Panc1 (cell line): Measurements from ENCODE around the gene FRMD4A. TPM values are rescaled to one million over a fixed set of nuclear protein-coding genes. Genes with fewer than 3 reads are reported as not detected.

Source experiments
- ATAC-seq: fragments of 200-7000 bp; cut with Tn5 transposase; 2 replicates; pipeline ENCODE4 v1.9.1; 2020; ENCODE audit warnings: mild to moderate bottlenecking, moderate library complexity
- BruUV-seq: library from RNA; stranded (reverse); fragments of 400-500 nt; replicated peaks from 2 replicates; lab custom pipeline; 2021; lab: Mats Ljungman, UMichigan
- CTCF ChIA-PET: fragments of 300-600 bp; sonication (Branson Sonifier 250); formaldehyde crosslinking; loops from one replicate; lab custom pipeline; 2022; ENCODE audit warnings: antibody characterized with exemption; lab: Charles Lee
- POLR2A ChIA-PET: fragments of 300-600 bp; sonication (Branson Sonifier 250); formaldehyde crosslinking; loops from one replicate; lab custom pipeline; 2022; ENCODE audit warnings: antibody characterized with exemption; lab: Charles Lee
- DNase-seq: peaks from one replicate; pipeline ENCODE4 v3.0.0-alpha.2; 2010; ENCODE audit warnings: low read depth, low spot score
- H3K27ac ChIP-seq: 2 replicates; pipeline ENCODE4 v1.5.1; 2011; ENCODE audit warnings: mild to moderate bottlenecking, low read length, inconsistent platforms
- H3K27me3 ChIP-seq: fragments of 200-500 bp; sonication (Bioruptor generic); 2 replicates; pipeline ENCODE4 v1.6.0; 2014; ENCODE audit warnings: low read length, inconsistent platforms; ENCODE audit not compliant: control insufficient read depth, insufficient read depth
- H3K36me3 ChIP-seq: fragments of 200-500 bp; sonication (Bioruptor generic); 2 replicates; pipeline ENCODE4 v1.5.1; 2014; ENCODE audit warnings: inconsistent platforms, mild to moderate bottlenecking, low read length, moderate library complexity; ENCODE audit not compliant: control insufficient read depth, insufficient read depth
- H3K4me1 ChIP-seq: 2 replicates; pipeline ENCODE4 v1.5.1; 2011; ENCODE audit warnings: inconsistent platforms, mild to moderate bottlenecking, low read length, moderate library complexity; ENCODE audit not compliant: control insufficient read depth, insufficient read depth
- H3K4me3 ChIP-seq, 2 experiments: 2 replicates each; pipeline ENCODE4 v1.5.1; 2011 to 2012; ENCODE audit warnings: low read depth in 2 of 2, low read length in 2 of 2, mild to moderate bottlenecking in 2 of 2, inconsistent platforms in 1 of 2, moderate library complexity in 1 of 2
- H3K9me3 ChIP-seq: fragments of 200-500 bp; sonication (Bioruptor generic); 2 replicates; pipeline ENCODE4 v1.5.1; 2014; ENCODE audit warnings: low read depth, mild to moderate bottlenecking, inconsistent platforms, low read length, moderate library complexity; ENCODE audit not compliant: control insufficient read depth, insufficient read depth
- CTCF ChIP-seq: fragments of 450-650 bp; IDR thresholded peaks from 2 replicates; pipeline ENCODE4 v1.5.1; 2017; ENCODE audit warnings: mild to moderate bottlenecking
- POLR2AphosphoS5 ChIP-seq: IDR thresholded peaks from 2 replicates; pipeline ENCODE4 v1.6.1; 2012; ENCODE audit warnings: mild to moderate bottlenecking, low read depth, low read length, moderate library complexity
- REST ChIP-seq, 2 experiments: IDR thresholded peaks; 2 replicates each; pipeline ENCODE4 v1.6.1; 2011 to 2012; ENCODE audit warnings: low read depth in 2 of 2, control low read depth in 1 of 2, low read length in 1 of 2, mild to moderate bottlenecking in 1 of 2, moderate library complexity in 1 of 2; ENCODE audit not compliant: insufficient read depth in 1 of 2
- SIN3A ChIP-seq: IDR thresholded peaks from 2 replicates; pipeline ENCODE4 v1.6.1; 2012; ENCODE audit warnings: low read depth, mild to moderate bottlenecking, low read length, moderate library complexity, borderline replicate concordance; ENCODE audit not compliant: insufficient read depth
- TCF7L2 ChIP-seq: IDR thresholded peaks from 2 replicates; pipeline ENCODE4 v1.6.1; 2011; ENCODE audit warnings: mild to moderate bottlenecking, low read depth, low read length, inconsistent platforms
- in situ Hi-C: cut with HindIII; loops from 2 replicates; pipeline ENCODE4 v1.10.0; 2016; ENCODE audit warnings: low sequenced_read_pairs, low pct_unique_long_range_greater_than_20kb
- intact Hi-C: fragments of 100-400 bp; cut with micrococcal nuclease; formaldehyde crosslinking; loops from one replicate; pipeline ENCODE4 v1.10.0; 2022; ENCODE audit not compliant: unreplicated experiment
- total RNA-seq: library from RNA; stranded (reverse); gene quantifications from one replicate; pipeline ENCODE4 v1.2.1, GENCODE V29; 2021; ENCODE audit not compliant: unreplicated experiment

The FRMD4A gene
- total RNA-seq, 1 experiment from 2014 or later: 7.1 TPM

GRCh38 chr10:14180911-14181566 lies 149.7 kb downstream of the FRMD4A start:
- TF ChIP-seq CTCF: no peak
- TF ChIP-seq SIN3A: no peak
- TF ChIP-seq TCF7L2: no peak
- no peak for TF ChIP-seq REST (IDR thresholded peaks at IDR 0.05; ENCODE audit: insufficient read depth in 1 of 2, low read depth in 2 of 2, low read length in 1 of 2)
- CTCF ChIA-PET: interaction anchor here (0.7 kb wide), 1 partner anchor 1262 kb away, joined by 3 read pairs; no protein-coding TSS in a partner anchor

GRCh38 chr10:14179251-14179650 lies 151.5 kb downstream of the FRMD4A start:
- no peak overlapping the region for H3K4me3 ChIP-seq
- TF ChIP-seq POLR2AphosphoS5: no peak
- DNase-seq: no peak
- H3K27me3 ChIP-seq: no peaks in the 10 kb centered on the region
- no peaks in the 10 kb centered on the region for H3K4me1 ChIP-seq
- no peaks in the 10 kb centered on the region for H3K36me3 ChIP-seq
- ChIA-PET CTCF (no interaction called here), POLR2A (no interaction called here)
- no TSS peak for BruUV-seq
- ATAC-seq: no peak
- in situ Hi-C loops: no loop called here
- H3K27ac ChIP-seq: no peak overlapping the region
- no peaks in the 10 kb centered on the region for H3K9me3 ChIP-seq
- intact Hi-C loops: no loop called here

More at GRCh38 chr10:14180911-14181566, 149.7 kb downstream of the FRMD4A start:
- H3K27ac ChIP-seq: no peak overlapping the region
- no peaks in the 10 kb centered on the region for H3K9me3 ChIP-seq
- in situ Hi-C loops: no loop called here
- DNase-seq (no peak), ATAC-seq (no peak)
- BruUV-seq: no TSS peak
- H3K4me3 ChIP-seq: no peak overlapping the region
- intact Hi-C loops: no loop called here
- H3K27me3 ChIP-seq: no peaks in the 10 kb centered on the region
- POLR2A ChIA-PET: no interaction called here
- no peaks in the 10 kb centered on the region for H3K36me3 ChIP-seq
- no peaks in the 10 kb centered on the region for H3K4me1 ChIP-seq
